H1 (cell line): ENCODE results near the gene SPON2. TPM values are rescaled to one million over a fixed set of nuclear protein-coding genes. Genes with fewer than 3 reads are reported as not detected.
A peak's percentile ranks its signal among the peaks of the same experiment; 100 is the strongest.

ENCODE experiments used
- CTCF ChIA-PET: fragments of 300-600 bp; sonication (Branson Sonifier 250); formaldehyde crosslinking; loops from one replicate; lab custom pipeline; 2021; ENCODE audit not compliant: partially characterized antibody; lab: Charles Lee
- POLR2A ChIA-PET: fragments of 300-600 bp; sonication (Branson Sonifier 250); formaldehyde crosslinking; loops from one replicate; lab custom pipeline; 2021; ENCODE audit warnings: inconsistent platforms; ENCODE audit not compliant: partially characterized antibody; lab: Charles Lee
- DNase-seq, 2 experiments: peaks; one replicate each; pipeline versions ENCODE4 v3.0.0 to v3.0.0-alpha.2; 2010 to 2022; ENCODE audit warnings: low spot score in 2 of 2, low read depth in 1 of 2, mixed read lengths in 1 of 2
- FAIRE-seq: peaks from 2 replicates; lab custom pipeline; 2011; peaks lifted over from hg19 to GRCh38; lab: Jason Lieb, UNC
- H2AFZ ChIP-seq: 2 replicates; pipeline ENCODE4 v1.8.1; 2012; ENCODE audit warnings: low read length, inconsistent platforms
- H2AK5ac ChIP-seq: 2 replicates; pipeline ENCODE4 v1.6.1; 2013; ENCODE audit warnings: low read depth, low read length
- H2BK120ac ChIP-seq: replicated peaks from 2 replicates; pipeline ENCODE3; 2013; ENCODE audit warnings: low read depth, low read length, inconsistent platforms
- H2BK12ac ChIP-seq: 2 replicates; pipeline ENCODE4 v1.6.1; 2013; ENCODE audit warnings: low read depth, low read length
- H2BK15ac ChIP-seq: 2 replicates; pipeline ENCODE4 v1.6.1; 2013; ENCODE audit warnings: low read length
- H2BK20ac ChIP-seq: 2 replicates; pipeline ENCODE4 v1.6.1; 2013; ENCODE audit warnings: low read length
- H2BK5ac ChIP-seq: 2 replicates; pipeline ENCODE4 v1.6.1; 2013; ENCODE audit warnings: low read depth, low read length
- H3K14ac ChIP-seq: 2 replicates; pipeline ENCODE4 v1.6.1; 2013; ENCODE audit warnings: inconsistent platforms; ENCODE audit not compliant: insufficient read length
- H3K18ac ChIP-seq: 2 replicates; pipeline ENCODE4 v1.6.1; 2013; ENCODE audit warnings: low read length; ENCODE audit errors: extremely low read depth
- H3K23ac ChIP-seq: 2 replicates; pipeline ENCODE4 v1.6.1; 2013; ENCODE audit warnings: inconsistent platforms; ENCODE audit not compliant: insufficient read length
- H3K23me2 ChIP-seq: 2 replicates; pipeline ENCODE4 v1.6.1; 2013; ENCODE audit warnings: low read depth, low read length
- H3K27ac ChIP-seq: 2 replicates; pipeline ENCODE4 v1.6.1; 2011; ENCODE audit warnings: low read depth, low read length, inconsistent platforms
- H3K27me3 ChIP-seq, 4 experiments: replicated peaks in 1 of 4; 1 replicate in 1 of 4; 2 replicates in 3 of 4; pipeline versions ENCODE4 v1.6.1 to v1.8.1; 2011 to 2013; ENCODE audit warnings: low read length in 3 of 4, mild to moderate bottlenecking in 3 of 4, inconsistent platforms in 2 of 4, mixed read lengths in 2 of 4, moderate library complexity in 1 of 4; ENCODE audit not compliant: control insufficient read depth in 3 of 4, insufficient read depth in 3 of 4; ENCODE audit errors: extremely low read depth in 1 of 4
- H3K36me3 ChIP-seq, 4 experiments: 2 replicates each; pipeline versions ENCODE4 v1.6.1 to v1.8.1; 2011 to 2013; ENCODE audit warnings: mild to moderate bottlenecking in 4 of 4, low read length in 3 of 4, moderate library complexity in 2 of 4, control low read depth in 1 of 4, inconsistent platforms in 1 of 4; ENCODE audit not compliant: insufficient read depth in 4 of 4, control insufficient read depth in 2 of 4
- H3K4ac ChIP-seq: replicated peaks from 2 replicates; pipeline ENCODE3; 2013; ENCODE audit warnings: low read length, low read depth, mixed read lengths, inconsistent platforms; ENCODE audit not compliant: insufficient read length
- H3K4me1 ChIP-seq, 4 experiments: replicated peaks in 1 of 4; 1 replicate in 1 of 4; 2 replicates in 3 of 4; pipeline versions ENCODE4 v1.6.1 to v1.8.1; 2011 to 2013; ENCODE audit warnings: low read length in 3 of 4, inconsistent platforms in 2 of 4, mixed read lengths in 1 of 4; ENCODE audit not compliant: insufficient read depth in 4 of 4, control insufficient read depth in 3 of 4
- H3K4me2 ChIP-seq, 2 experiments: 2 replicates each; pipeline versions ENCODE4 v1.6.1 to v1.8.1; 2011 to 2013; ENCODE audit warnings: low read depth in 2 of 2, low read length in 2 of 2, control low read depth in 1 of 2, inconsistent platforms in 1 of 2, mild to moderate bottlenecking in 1 of 2; ENCODE audit not compliant: insufficient read depth in 1 of 2
- H3K4me3 ChIP-seq, 4 experiments: fragments of 200-600, 300-600 bp in 1 of 4; sonication (generic), shearing (Covaris generic), sonication (Bioruptor Twin) in 1 of 4; 2 replicates each; pipeline versions ENCODE4 v1.5.1 to v1.8.1; 2011 to 2016; ENCODE audit warnings: low read length in 4 of 4, low read depth in 3 of 4, control low read depth in 2 of 4, inconsistent platforms in 2 of 4, mild to moderate bottlenecking in 2 of 4, mixed read lengths in 1 of 4, moderate library complexity in 1 of 4; ENCODE audit not compliant: insufficient read depth in 2 of 4; ENCODE audit errors: extremely low read depth in 1 of 4
- H3K56ac ChIP-seq: replicated peaks from 2 replicates; pipeline ENCODE3; 2013; ENCODE audit warnings: low read depth, mild to moderate bottlenecking, mixed read lengths, low read length, inconsistent platforms; ENCODE audit not compliant: insufficient read length
- H3K79me1 ChIP-seq: 2 replicates; pipeline ENCODE4 v1.6.1; 2013; ENCODE audit warnings: low read depth, low read length, control low read depth
- H3K79me2 ChIP-seq, 2 experiments: 2 replicates each; pipeline versions ENCODE4 v1.6.1 to v1.8.1; 2012 to 2013; ENCODE audit warnings: low read length in 2 of 2, mild to moderate bottlenecking in 2 of 2, inconsistent platforms in 1 of 2; ENCODE audit not compliant: insufficient read depth in 2 of 2, control insufficient read depth in 1 of 2
- H3K9ac ChIP-seq, 4 experiments: replicated peaks in 1 of 4; 1 replicate in 1 of 4; 2 replicates in 3 of 4; pipeline versions ENCODE4 v1.6.1 to v1.8.1; 2011 to 2013; ENCODE audit warnings: low read depth in 3 of 4, low read length in 3 of 4, control low read depth in 2 of 4, mild to moderate bottlenecking in 2 of 4, moderate library complexity in 2 of 4, inconsistent platforms in 1 of 4; ENCODE audit errors: extremely low read depth in 1 of 4
- H3K9me3 ChIP-seq, 2 experiments: 2 replicates each; pipeline versions ENCODE4 v1.6.1 to v1.8.1; 2012 to 2013; ENCODE audit warnings: mild to moderate bottlenecking in 2 of 2, moderate library complexity in 2 of 2, control low read depth in 1 of 2, inconsistent platforms in 1 of 2, low read depth in 1 of 2, low read length in 1 of 2, mixed read lengths in 1 of 2; ENCODE audit not compliant: insufficient read depth in 2 of 2
- H4K20me1 ChIP-seq, 2 experiments: replicated peaks in 1 of 2; 2 replicates each; pipeline versions ENCODE3 to v1.8.1; 2011 to 2013; ENCODE audit warnings: inconsistent platforms in 2 of 2, low read length in 2 of 2, mild to moderate bottlenecking in 1 of 2; ENCODE audit not compliant: insufficient read depth in 2 of 2, control insufficient read depth in 1 of 2
- H4K5ac ChIP-seq: 2 replicates; pipeline ENCODE4 v1.6.1; 2013; ENCODE audit warnings: low read length, low read depth, mixed read lengths, inconsistent platforms; ENCODE audit not compliant: insufficient read length
- H4K8ac ChIP-seq: 2 replicates; pipeline ENCODE4 v1.8.0; 2013; ENCODE audit warnings: mild to moderate bottlenecking, moderate library complexity, low read length, inconsistent platforms; ENCODE audit not compliant: insufficient read depth; ENCODE audit errors: extremely low read depth
- H4K91ac ChIP-seq: replicated peaks from 2 replicates; pipeline ENCODE3; 2013; ENCODE audit warnings: low read length, mixed read lengths, inconsistent platforms; ENCODE audit not compliant: insufficient read length
- BACH1 ChIP-seq: IDR thresholded peaks from 2 replicates; pipeline ENCODE4 v1.6.1; 2012; ENCODE audit warnings: low read length, improper control_type of control experiment
- CHD2 ChIP-seq: IDR thresholded peaks from 2 replicates; pipeline ENCODE4 v1.6.1; 2012; ENCODE audit warnings: low read length, improper control_type of control experiment
- EP300 ChIP-seq, 2 experiments: IDR thresholded peaks; 1 replicate in 1 of 2; 2 replicates in 1 of 2; pipeline ENCODE4 v1.6.1; 2011 to 2012; ENCODE audit warnings: low read depth in 2 of 2, low read length in 2 of 2, mild to moderate bottlenecking in 2 of 2, borderline replicate concordance in 1 of 2, inconsistent platforms in 1 of 2, moderate library complexity in 1 of 2
- EZH2 ChIP-seq: fragments of 200-600 bp; sonication (generic); IDR thresholded peaks from 2 replicates; pipeline ENCODE4 v1.7.1; 2012; ENCODE audit warnings: low read depth, mild to moderate bottlenecking, moderate library complexity, low read length, inconsistent platforms; ENCODE audit not compliant: severe bottlenecking
- FOSL1 ChIP-seq: IDR thresholded peaks from 2 replicates; pipeline ENCODE4 v1.6.1; 2011; ENCODE audit warnings: mild to moderate bottlenecking, low read depth, low read length, moderate library complexity; ENCODE audit not compliant: insufficient read depth
- GABPA ChIP-seq: IDR thresholded peaks from 2 replicates; pipeline ENCODE4 v1.6.1; 2011; ENCODE audit warnings: mild to moderate bottlenecking, low read length, moderate library complexity, borderline replicate concordance; ENCODE audit not compliant: insufficient read depth
- GTF2F1 ChIP-seq: IDR thresholded peaks from 2 replicates; pipeline ENCODE4 v1.6.1; 2012; ENCODE audit warnings: low read depth, low read length, improper control_type of control experiment, borderline replicate concordance
- RBBP5 ChIP-seq: IDR thresholded peaks from 2 replicates; pipeline ENCODE4 v1.7.1; 2012; ENCODE audit warnings: low read depth, mild to moderate bottlenecking, inconsistent platforms, low read length, moderate library complexity, borderline replicate concordance
- SAP30 ChIP-seq: fragments of 300-600 bp; sonication (generic); IDR thresholded peaks from 2 replicates; pipeline ENCODE4 v1.7.1; 2012; ENCODE audit warnings: low read length, moderate library complexity, mild to moderate bottlenecking, inconsistent platforms; ENCODE audit not compliant: insufficient read depth, insufficient replicate concordance
- SIN3A ChIP-seq, 2 experiments: IDR thresholded peaks in 1 of 2; conservative IDR thresholded peaks in 1 of 2; 2 replicates each; pipeline ENCODE4 v1.6.1; 2011 to 2012; ENCODE audit warnings: low read length in 2 of 2, improper control_type of control experiment in 1 of 2, low read depth in 1 of 2, mild to moderate bottlenecking in 1 of 2
- SIRT6 ChIP-seq: IDR thresholded peaks from one replicate; pipeline ENCODE4 v1.7.1; 2012; ENCODE audit warnings: low read length, inconsistent platforms
- WGBS, 2 experiments: shearing (Covaris generic) in 1 of 2; methylation state at CpG; one replicate each; pipeline versions ENCODE4 v1.1.6 to v1.1.7; 2013 to 2015; ENCODE audit warnings: low lambda C conversion rate in 2 of 2, mixed read lengths in 2 of 2, inconsistent platforms in 1 of 2, low coverage in 1 of 2, missing lambda C conversion rate in 1 of 2; ENCODE audit not compliant: insufficient replicate concordance in 2 of 2, insufficient coverage in 1 of 2, insufficient read length in 1 of 2; ENCODE audit errors: extremely low coverage in 1 of 2, missing lambda C conversion rate in 1 of 2; 5-methylcytosine and 5-hydroxymethylcytosine counted together
- polyA plus RNA-seq, 7 experiments: library from polyadenylated mRNA; depleted of rRNA in 3 of 7; stranded (reverse) in 5 of 7; unstranded in 2 of 7; fragments of >200 nt in 5 of 7; fragments of 200-250 nt in 2 of 7; gene quantifications; 1 replicate in 5 of 7; 2 replicates in 1 of 7; 4 replicates in 1 of 7; pipeline versions ENCODE4 v1.2.1 to v1.2.3, GENCODE V29; 2011 to 2013; ENCODE audit warnings: missing spikeins in 2 of 7, mixed read lengths in 2 of 7
- total RNA-seq: library from RNA; stranded (reverse); fragmentation: NEBNext Ultra II Directional; extraction: Animal tissue kit (Norgen Biotek cat#: 25700); gene quantifications from 2 replicates; pipeline ENCODE4 v1.2.1, GENCODE V29; 2021

The SPON2 gene
- total and polyA plus RNA-seq, 2 of the 8 experiments (the other 6 are each of a cell fraction or from before 2014, with no cell fraction given): 2.8 to 3.2 TPM

DNA sequence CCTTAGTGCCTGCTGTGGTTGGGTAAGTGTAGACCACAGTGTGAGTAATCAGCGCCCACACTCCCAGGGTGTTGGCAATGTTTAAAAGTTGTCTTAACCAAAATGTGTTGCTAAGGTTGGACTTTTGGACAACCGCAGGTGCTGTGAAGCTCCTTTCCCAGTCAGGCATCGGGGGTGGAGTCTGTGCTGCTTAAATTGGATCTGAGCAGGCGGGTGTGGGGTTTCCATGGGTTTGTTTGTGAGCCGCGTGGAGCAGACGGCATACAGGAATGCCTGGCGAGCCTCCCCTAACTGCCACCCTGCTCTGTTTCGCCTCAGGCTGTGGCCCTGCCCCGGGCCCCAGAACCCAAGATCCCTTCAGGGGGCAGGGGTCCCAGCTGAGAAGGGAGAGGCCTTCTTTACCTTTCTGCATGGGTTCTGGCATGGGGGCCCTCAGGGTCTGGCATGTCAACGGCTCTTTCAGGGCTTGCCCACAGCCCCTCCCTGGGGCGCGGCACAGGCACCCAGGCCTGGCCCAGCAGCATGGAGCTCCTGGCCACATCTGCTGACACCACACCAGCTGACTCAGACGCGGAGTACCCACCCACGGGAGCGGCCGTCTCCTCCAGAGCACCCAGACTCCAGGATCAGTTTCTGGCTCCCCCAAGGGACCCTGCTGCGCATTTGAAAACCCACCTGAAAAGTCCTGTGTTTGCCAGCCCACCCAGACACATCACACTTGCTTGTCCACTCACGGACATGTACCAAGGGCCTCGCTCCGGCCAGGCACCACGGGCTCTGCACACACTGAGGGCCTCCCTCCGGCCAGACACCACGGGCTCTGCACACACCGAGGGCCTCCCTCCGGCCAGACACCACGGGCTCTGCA is 5.1 kb upstream of the SPON2 start:
- H3K79me1 ChIP-seq: no peaks in the 10 kb centered on the region
- no peak overlapping the region for H3K27ac ChIP-seq
- no peak overlapping the region for H4K8ac ChIP-seq
- POLR2A ChIA-PET: no interaction called here
- H3K27me3 ChIP-seq: peaks cover 6 to 17% (median 11%) of the 10 kb centered on the region in 4 experiments
- WGBS, 2 experiments: 86% methylated on average over 26 of the region's 28 CpGs; no CpG with 5 or more reads in 1 of the 2 experiments
- FAIRE-seq (no peak), DNase-seq (no peak)
- no peak overlapping the region for H3K4me3 ChIP-seq
- H3K9ac ChIP-seq: no peak overlapping the region
- H3K14ac ChIP-seq: no peak overlapping the region
- no peaks in the 10 kb centered on the region for H3K36me3 ChIP-seq
- CTCF ChIA-PET: interaction anchor here (1.6 kb wide), 1 partner anchor 10 kb away, joined by 6 read pairs; no protein-coding TSS in a partner anchor
- no peak overlapping the region for H2BK15ac ChIP-seq
- no peak overlapping the region for H4K5ac ChIP-seq
- peaks cover 0 to 2% of the 10 kb centered on the region in 2 experiments for H4K20me1 ChIP-seq
- H3K4ac ChIP-seq: no peak overlapping the region
- no peak overlapping the region for H2BK12ac ChIP-seq
- no peaks in the 10 kb centered on the region; the same call in 1 of the 2 replicates for H3K23me2 ChIP-seq
- H3K9me3 ChIP-seq: peaks cover 17 to 18% of the 10 kb centered on the region in 2 experiments
- no peak overlapping the region for H4K91ac ChIP-seq
- H3K4me2 ChIP-seq: no peak overlapping the region
- H3K18ac ChIP-seq: no peak overlapping the region
- no peak overlapping the region for H2BK20ac ChIP-seq
- no peak overlapping the region for H2BK120ac ChIP-seq
- H2BK5ac ChIP-seq: no peak overlapping the region
- peaks cover 0 to 5% (median 2%) of the 10 kb centered on the region in 4 experiments; a peak in 3 of 7 replicates for H3K4me1 ChIP-seq
- H3K56ac ChIP-seq: no peak overlapping the region
- H2AFZ ChIP-seq: no peak overlapping the region
- H3K79me2 ChIP-seq: no peaks in the 10 kb centered on the region; a peak in 1 of 4 replicates
- H2AK5ac ChIP-seq: 0 out of 2 replicates have a peak overlapping the region, but pooled peaks have one; percentile 53
- H3K23ac ChIP-seq: no peak overlapping the region
- no peak for TF ChIP-seq BACH1
- TF ChIP-seq CHD2: no peak
- TF ChIP-seq EP300 (IDR thresholded peaks at IDR 0.05; ENCODE audit: borderline replicate concordance in 1 of 2, low read depth in 2 of 2, low read length in 2 of 2): no peak
- no peak for TF ChIP-seq SIRT6
- no peak for TF ChIP-seq EZH2
- TF ChIP-seq GABPA: no peak
- no peak for TF ChIP-seq RBBP5
- TF ChIP-seq SAP30: no peak
- TF ChIP-seq GTF2F1: no peak
- no peak for TF ChIP-seq SIN3A (conservative IDR thresholded peaks at IDR 0.05 in 1 of 2, IDR thresholded peaks at IDR 0.05 in 1 of 2; ENCODE audit: low read depth in 1 of 2, low read length in 2 of 2)
- TF ChIP-seq FOSL1: no peak
